Measurements from ENCODE around the gene B4GALT7. TPM values are rescaled to one million over a fixed set of nuclear protein-coding genes. Genes with fewer than 3 reads are reported as not detected.

B4GALT7 gene
- total RNA-seq, 1 donor: 26.8 TPM

DNA sequence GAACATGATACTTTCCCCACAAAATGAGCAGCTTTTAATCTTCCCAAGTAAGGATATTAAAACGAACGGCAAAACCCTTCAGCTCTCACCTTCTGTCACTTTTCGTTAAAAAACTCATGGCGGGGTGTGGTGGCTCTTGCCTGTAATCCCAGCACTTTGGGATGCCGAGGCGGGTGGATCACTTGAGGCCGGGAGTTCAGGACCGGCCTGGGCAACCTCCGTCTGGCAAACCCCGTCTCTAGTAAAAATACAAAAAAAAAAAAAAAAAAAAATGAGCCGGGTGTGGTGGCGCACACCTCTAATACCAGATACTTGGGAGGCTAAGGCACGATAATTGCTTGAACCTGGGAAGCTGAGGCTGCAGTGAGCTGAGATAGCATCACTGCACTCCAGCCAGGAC, 7.0 kb upstream of the B4GALT7 start:
- Histone ChIP-seq H4K20me1 (ENCODE audit: insufficient read depth, low read length) (peaks cover 25% of the 10 kb centered on the region), H3K36me3 (ENCODE audit: insufficient read depth, low read length) (peaks cover 36% of the 10 kb centered on the region), H3K27me3 (ENCODE audit: insufficient read depth, low read length) (peaks cover 30% of the 10 kb centered on the region), H3K79me2 (ENCODE audit: insufficient read depth, low read length) (peaks cover 25% of the 10 kb centered on the region), H3K4me2 (ENCODE audit: insufficient read depth, low read length) (peak overlapping the region; percentile 90), H2AFZ (ENCODE audit: low read length) (peak overlapping the region; percentile 77), H3K4me3 (ENCODE audit: insufficient read depth, low read length) (peak overlapping the region; percentile 86), H3K27ac (ENCODE audit: low read depth, low read length) (peak overlapping the region; percentile 69), H3K4me1 (ENCODE audit: insufficient read depth, low read length) (peaks cover 17% of the 10 kb centered on the region), H3K9me3 (ENCODE audit: low read depth, low read length) (no peaks in the 10 kb centered on the region)
- TF ChIP-seq, protein P1, sequence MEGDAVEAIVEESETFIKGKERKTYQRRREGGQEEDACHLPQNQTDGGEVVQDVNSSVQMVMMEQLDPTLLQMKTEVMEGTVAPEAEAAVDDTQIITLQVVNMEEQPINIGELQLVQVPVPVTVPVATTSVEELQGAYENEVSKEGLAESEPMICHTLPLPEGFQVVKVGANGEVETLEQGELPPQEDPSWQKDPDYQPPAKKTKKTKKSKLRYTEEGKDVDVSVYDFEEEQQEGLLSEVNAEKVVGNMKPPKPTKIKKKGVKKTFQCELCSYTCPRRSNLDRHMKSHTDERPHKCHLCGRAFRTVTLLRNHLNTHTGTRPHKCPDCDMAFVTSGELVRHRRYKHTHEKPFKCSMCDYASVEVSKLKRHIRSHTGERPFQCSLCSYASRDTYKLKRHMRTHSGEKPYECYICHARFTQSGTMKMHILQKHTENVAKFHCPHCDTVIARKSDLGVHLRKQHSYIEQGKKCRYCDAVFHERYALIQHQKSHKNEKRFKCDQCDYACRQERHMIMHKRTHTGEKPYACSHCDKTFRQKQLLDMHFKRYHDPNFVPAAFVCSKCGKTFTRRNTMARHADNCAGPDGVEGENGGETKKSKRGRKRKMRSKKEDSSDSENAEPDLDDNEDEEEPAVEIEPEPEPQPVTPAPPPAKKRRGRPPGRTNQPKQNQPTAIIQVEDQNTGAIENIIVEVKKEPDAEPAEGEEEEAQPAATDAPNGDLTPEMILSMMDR (IDR thresholded peaks at IDR 0.05; ENCODE audit: extremely low read depth, low read depth, low read length): no peak
- DNase-seq (ENCODE audit: insufficient read length, low spot score, missing footprints): no peak

DNA sequence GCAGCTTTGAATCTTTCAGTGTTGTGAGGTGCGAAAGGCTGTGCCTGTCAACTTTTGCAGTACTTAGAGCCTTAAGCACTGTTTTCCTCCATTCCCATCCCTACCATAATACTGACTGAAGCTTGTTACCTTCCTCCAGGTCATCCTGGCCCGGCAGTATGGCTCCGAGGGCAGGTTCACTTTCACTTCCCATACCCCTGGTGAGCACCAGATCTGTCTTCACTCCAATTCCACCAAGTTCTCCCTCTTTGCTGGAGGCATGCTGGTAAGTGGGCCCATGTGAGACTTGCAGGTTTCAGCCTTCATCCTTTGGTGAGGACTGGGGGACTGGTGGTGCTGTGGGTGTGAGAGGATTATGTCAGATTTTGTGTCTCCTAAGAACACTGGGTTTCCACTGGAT, 6.4 kb upstream of the B4GALT7 start:
- Histone ChIP-seq H3K36me3 (ENCODE audit: insufficient read depth, low read length) (peaks cover 36% of the 10 kb centered on the region), H2AFZ (ENCODE audit: low read length) (no peak overlapping the region), H3K4me3 (ENCODE audit: insufficient read depth, low read length) (peak overlapping the region; percentile 86), H4K20me1 (ENCODE audit: insufficient read depth, low read length) (peaks cover 25% of the 10 kb centered on the region), H3K4me2 (ENCODE audit: insufficient read depth, low read length) (peak overlapping the region; percentile 90), H3K27ac (ENCODE audit: low read depth, low read length) (peak overlapping the region; percentile 69), H3K4me1 (ENCODE audit: insufficient read depth, low read length) (peaks cover 20% of the 10 kb centered on the region), H3K27me3 (ENCODE audit: insufficient read depth, low read length) (peaks cover 24% of the 10 kb centered on the region), H3K79me2 (ENCODE audit: insufficient read depth, low read length) (peaks cover 25% of the 10 kb centered on the region), H3K9me3 (ENCODE audit: low read depth, low read length) (no peaks in the 10 kb centered on the region)
- TF ChIP-seq, protein P1 (IDR thresholded peaks at IDR 0.05; ENCODE audit: extremely low read depth, low read depth, low read length): no peak
- no peak for DNase-seq (ENCODE audit: insufficient read length, low spot score, missing footprints)

DNA sequence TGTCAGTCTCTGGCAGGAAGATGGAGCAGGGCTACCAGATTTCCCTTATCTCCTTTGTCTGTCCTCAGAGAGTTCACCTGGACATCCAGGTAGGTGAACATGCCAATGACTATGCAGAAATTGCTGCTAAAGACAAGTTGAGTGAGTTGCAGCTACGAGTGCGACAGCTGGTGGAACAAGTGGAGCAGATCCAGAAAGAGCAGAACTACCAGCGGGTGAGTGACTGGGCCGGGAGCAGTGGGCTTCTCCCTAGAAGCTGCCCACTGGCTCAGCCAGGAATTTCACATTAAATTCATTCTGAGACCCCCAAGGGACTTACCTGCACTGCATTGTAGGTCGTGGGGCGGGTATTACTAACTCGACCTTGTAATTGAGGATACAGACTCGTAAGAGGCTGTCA, 5.9 kb upstream of the B4GALT7 start:
- Histone ChIP-seq H3K9me3 (ENCODE audit: low read depth, low read length) (no peaks in the 10 kb centered on the region), H3K27ac (ENCODE audit: low read depth, low read length) (no peak overlapping the region), H3K79me2 (ENCODE audit: insufficient read depth, low read length) (peaks cover 25% of the 10 kb centered on the region), H4K20me1 (ENCODE audit: insufficient read depth, low read length) (peaks cover 25% of the 10 kb centered on the region), H3K27me3 (ENCODE audit: insufficient read depth, low read length) (peaks cover 19% of the 10 kb centered on the region), H3K4me2 (ENCODE audit: insufficient read depth, low read length) (no peak overlapping the region), H3K36me3 (ENCODE audit: insufficient read depth, low read length) (peaks cover 36% of the 10 kb centered on the region), H3K4me3 (ENCODE audit: insufficient read depth, low read length) (no peak overlapping the region), H3K4me1 (ENCODE audit: insufficient read depth, low read length) (peaks cover 22% of the 10 kb centered on the region), H2AFZ (ENCODE audit: low read length) (no peak overlapping the region)
- TF ChIP-seq, protein P1 (IDR thresholded peaks at IDR 0.05; ENCODE audit: extremely low read depth, low read depth, low read length): no peak
- no peak for DNase-seq (ENCODE audit: insufficient read length, low spot score, missing footprints)

DNA sequence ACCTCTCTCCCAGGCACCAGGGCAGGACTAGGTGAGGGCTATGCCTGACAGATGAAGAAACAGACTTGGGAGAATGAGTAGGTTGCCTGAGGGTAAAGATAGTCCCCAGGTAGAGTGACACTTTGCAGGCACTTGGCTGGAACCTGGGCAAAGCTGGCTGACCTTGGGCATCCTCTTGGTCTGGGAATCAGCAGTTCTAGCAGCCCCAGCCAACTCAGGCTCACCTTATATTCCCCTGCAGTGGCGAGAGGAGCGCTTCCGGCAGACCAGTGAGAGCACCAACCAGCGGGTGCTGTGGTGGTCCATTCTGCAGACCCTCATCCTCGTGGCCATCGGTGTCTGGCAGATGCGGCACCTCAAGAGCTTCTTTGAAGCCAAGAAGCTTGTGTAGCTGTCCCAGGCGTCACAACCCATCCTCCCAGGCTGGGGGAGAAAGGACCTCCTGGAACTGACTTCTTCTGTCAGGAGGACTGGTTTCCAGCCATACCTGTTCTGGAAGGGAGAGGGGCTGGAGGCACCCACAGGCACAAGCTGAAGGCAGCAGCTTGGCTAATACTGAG, 4.8 kb upstream of the B4GALT7 start:
- peaks cover 22% of the 10 kb centered on the region for H3K4me1 ChIP-seq (ENCODE audit: insufficient read depth, low read length)
- no peak overlapping the region for H2AFZ ChIP-seq (ENCODE audit: low read length)
- peaks cover 25% of the 10 kb centered on the region for H3K79me2 ChIP-seq (ENCODE audit: insufficient read depth, low read length)
- no peak overlapping the region for H3K4me2 ChIP-seq (ENCODE audit: insufficient read depth, low read length)
- no peak for DNase-seq (ENCODE audit: insufficient read length, low spot score, missing footprints)
- peaks cover 36% of the 10 kb centered on the region for H3K36me3 ChIP-seq (ENCODE audit: insufficient read depth, low read length)
- no peak overlapping the region for H3K4me3 ChIP-seq (ENCODE audit: insufficient read depth, low read length)
- H4K20me1 ChIP-seq (ENCODE audit: insufficient read depth, low read length): peaks cover 25% of the 10 kb centered on the region
- TF ChIP-seq, protein P1 (IDR thresholded peaks at IDR 0.05; ENCODE audit: extremely low read depth, low read depth, low read length): no peak
- peaks cover 10% of the 10 kb centered on the region for H3K27me3 ChIP-seq (ENCODE audit: insufficient read depth, low read length)
- no peaks in the 10 kb centered on the region for H3K9me3 ChIP-seq (ENCODE audit: low read depth, low read length)
- no peak overlapping the region for H3K27ac ChIP-seq (ENCODE audit: low read depth, low read length)

Measured in osteoblast (primary cell).